HCT116 (cell line): ENCODE data around the gene RNF220. TPM values are rescaled to one million over a fixed set of nuclear protein-coding genes. Genes with fewer than 3 reads are reported as not detected.

Source experiments
- ATAC-seq: fragments of 200-7000 bp; cut with Tn5 transposase; 2 replicates; pipeline ENCODE4 v1.9.1; 2020; ENCODE audit warnings: mild to moderate bottlenecking, moderate library complexity
- BruUV-seq: library from RNA; stranded (reverse); fragments of 400-500 nt; replicated peaks from 2 replicates; lab custom pipeline; 2021; lab: Mats Ljungman, UMichigan
- CTCF ChIA-PET: fragments of 300-600 bp; sonication (Branson Sonifier 250); formaldehyde crosslinking; loops from one replicate; lab custom pipeline; 2021; ENCODE audit warnings: antibody characterized with exemption; lab: Charles Lee
- POLR2A ChIA-PET: fragments of 300-600, 350-600 bp; sonication (Branson Sonifier 250); formaldehyde crosslinking; loops from one replicate; lab custom pipeline; 2021; ENCODE audit warnings: antibody characterized with exemption; lab: Charles Lee
- RAD21 ChIA-PET, 2 experiments: fragments of 300-600 bp; sonication (Branson Sonifier 250); formaldehyde crosslinking; loops; one replicate each; lab custom pipeline; 2023; ENCODE audit warnings: low total read pairs in 2 of 2; ENCODE audit not compliant: uncharacterized antibody in 2 of 2, unreplicated experiment in 2 of 2, low non-redundant PET in 1 of 2; lab: Charles Lee
- DNase-seq: peaks from one replicate; pipeline ENCODE4 v3.0.0-alpha.2; 2010; ENCODE audit warnings: low read depth, low spot score
- H2AFZ ChIP-seq: fragments of 200-600 bp; shearing (Covaris generic), sonication (generic); 2 replicates; pipeline ENCODE4 v1.6.1; 2017; ENCODE audit warnings: low read depth, mixed run types, mixed read lengths, antibody characterized with exemption, low read length; ENCODE audit not compliant: poor library complexity, severe bottlenecking
- H3K27ac ChIP-seq: 2 replicates; pipeline ENCODE4 v1.5.1; 2012; ENCODE audit warnings: low read depth, low read length
- H3K27me3 ChIP-seq: fragments of 200-600 bp; sonication (generic); 2 replicates; pipeline ENCODE4 v1.6.1; 2016; ENCODE audit warnings: mixed run types, low read length, mixed read lengths; ENCODE audit not compliant: insufficient read depth
- H3K36me3 ChIP-seq, 2 experiments: fragments of 200-500 bp in 1 of 2; fragments of 200-600 bp in 1 of 2; sonication (Bioruptor generic) in 1 of 2; sonication (generic) in 1 of 2; 2 replicates each; pipeline versions ENCODE4 v1.5.1 to v1.6.1; 2014 to 2016; ENCODE audit warnings: low read length in 2 of 2, inconsistent platforms in 1 of 2, mixed read lengths in 1 of 2, mixed run types in 1 of 2; ENCODE audit not compliant: insufficient read depth in 2 of 2, control insufficient read depth in 1 of 2
- H3K4me1 ChIP-seq, 2 experiments: fragments of 200-600 bp in 1 of 2; sonication (generic) in 1 of 2; 2 replicates each; pipeline versions ENCODE4 v1.5.1 to v1.6.1; 2012 to 2017; ENCODE audit warnings: low read length in 2 of 2, inconsistent platforms in 1 of 2, mild to moderate bottlenecking in 1 of 2, mixed read lengths in 1 of 2, mixed run types in 1 of 2, moderate library complexity in 1 of 2; ENCODE audit not compliant: insufficient read depth in 2 of 2, control insufficient read depth in 1 of 2
- H3K4me2 ChIP-seq: fragments of 200-600 bp; sonication (generic); 2 replicates; pipeline ENCODE4 v1.6.1; 2017; ENCODE audit warnings: mixed run types, low read length, mixed read lengths
- H3K4me3 ChIP-seq, 2 experiments: fragments of 200-600 bp in 1 of 2; sonication (generic) in 1 of 2; replicated peaks in 1 of 2; 2 replicates each; pipeline ENCODE4 v1.5.1; 2011 to 2016; ENCODE audit warnings: low read length in 2 of 2, control low read depth in 1 of 2, low read depth in 1 of 2, mild to moderate bottlenecking in 1 of 2, mixed read lengths in 1 of 2, mixed run types in 1 of 2
- H3K79me2 ChIP-seq: fragments of 200-600 bp; sonication (generic); 2 replicates; pipeline ENCODE4 v1.6.1; 2017; ENCODE audit warnings: mild to moderate bottlenecking, mixed run types, low read length, moderate library complexity, mixed read lengths; ENCODE audit not compliant: insufficient read depth
- H3K9ac ChIP-seq: fragments of 200-600 bp; sonication (generic); 2 replicates; pipeline ENCODE4 v1.6.1; 2016; ENCODE audit warnings: low read length, mixed read lengths
- H3K9me2 ChIP-seq: fragments of 200-600 bp; sonication (generic), shearing (Covaris generic); 2 replicates; pipeline ENCODE4 v1.6.1; 2017; ENCODE audit warnings: mixed run types, mild to moderate bottlenecking, moderate library complexity; ENCODE audit not compliant: insufficient read depth
- H3K9me3 ChIP-seq, 2 experiments: fragments of 200-500 bp in 1 of 2; fragments of 200-600 bp in 1 of 2; sonication (Bioruptor generic) in 1 of 2; sonication (generic) in 1 of 2; 2 replicates each; pipeline ENCODE4 v1.6.1; 2014 to 2017; ENCODE audit warnings: low read length in 2 of 2, mixed read lengths in 2 of 2, inconsistent platforms in 1 of 2, low read depth in 1 of 2, mild to moderate bottlenecking in 1 of 2, mixed run types in 1 of 2, moderate library complexity in 1 of 2; ENCODE audit not compliant: control insufficient read depth in 1 of 2, insufficient read depth in 1 of 2
- H4K20me1 ChIP-seq: fragments of 200-600 bp; sonication (generic), shearing (Covaris generic); 2 replicates; pipeline ENCODE4 v1.6.1; 2017; ENCODE audit warnings: mixed run types, mild to moderate bottlenecking, moderate library complexity; ENCODE audit not compliant: insufficient read depth
- ATF3 ChIP-seq: IDR thresholded peaks from 2 replicates; pipeline ENCODE4 v1.6.1; 2012
- CBX3 ChIP-seq: IDR thresholded peaks from 2 replicates; pipeline ENCODE4 v1.6.1; 2012; ENCODE audit warnings: low read depth
- EGR1 ChIP-seq: IDR thresholded peaks from 2 replicates; pipeline ENCODE4 v1.6.1; 2012; ENCODE audit warnings: low read depth
- FOSL1 ChIP-seq: IDR thresholded peaks from 2 replicates; pipeline ENCODE4 v1.6.1; 2012; ENCODE audit warnings: low read depth
- MAX ChIP-seq: IDR thresholded peaks from 2 replicates; pipeline ENCODE4 v1.6.1; 2012
- POLR2AphosphoS5 ChIP-seq: IDR thresholded peaks from 2 replicates; pipeline ENCODE4 v1.6.1; 2011; ENCODE audit warnings: mild to moderate bottlenecking, low read depth, low read length, moderate library complexity
- RAD21 ChIP-seq: IDR thresholded peaks from 2 replicates; pipeline ENCODE4 v1.6.1; 2012; ENCODE audit warnings: low read depth, mild to moderate bottlenecking
- REST ChIP-seq: IDR thresholded peaks from 2 replicates; pipeline ENCODE4 v1.6.1; 2012; ENCODE audit warnings: low read depth
- SIN3A ChIP-seq: IDR thresholded peaks from 2 replicates; pipeline ENCODE4 v1.6.1; 2012; ENCODE audit warnings: low read depth
- SP1 ChIP-seq: IDR thresholded peaks from 2 replicates; pipeline ENCODE4 v1.6.1; 2012; ENCODE audit warnings: low read depth
- TCF7L2 ChIP-seq: IDR thresholded peaks from 2 replicates; pipeline ENCODE4 v1.7.0; 2011; ENCODE audit warnings: borderline replicate concordance, inconsistent platforms; ENCODE audit not compliant: insufficient read depth, insufficient read length; ENCODE audit errors: extremely low read depth
- YY1 ChIP-seq: IDR thresholded peaks from 2 replicates; pipeline ENCODE4 v1.6.1; 2011; ENCODE audit warnings: low read length, low read depth, moderate library complexity, mild to moderate bottlenecking; ENCODE audit not compliant: insufficient replicate concordance; ENCODE audit errors: extremely low read depth
- ZFX ChIP-seq: fragments of 450-650 bp; IDR thresholded peaks from 2 replicates; pipeline ENCODE4 v1.6.1; 2017
- ZNF274 ChIP-seq: fragments of 200-500 bp; sonication (Bioruptor generic); IDR thresholded peaks from 2 replicates; pipeline ENCODE4 v1.6.1; 2014; ENCODE audit warnings: mild to moderate bottlenecking, low read depth, low read length, inconsistent platforms
- intact Hi-C: fragments of 100-400 bp; cut with micrococcal nuclease; formaldehyde crosslinking; loops from 2 replicates; pipeline ENCODE4 v1.10.0; 2022
- total RNA-seq: library from RNA; stranded (reverse); gene quantifications from one replicate; pipeline ENCODE4 v1.2.1, GENCODE V29; 2021; ENCODE audit not compliant: unreplicated experiment

The RNF220 gene
- total RNA-seq, 1 experiment from 2014 or later, result 84.5 TPM

- POLR2A ChIA-PET, result no interaction called here
- H3K4me2 ChIP-seq, result no peak overlapping the region
- no peaks in the 10 kb centered on the region for H3K36me3 ChIP-seq
- H3K9me3 ChIP-seq, result no peaks in the 10 kb centered on the region
- no peaks in the 10 kb centered on the region for H3K9me2 ChIP-seq
- no peak overlapping the region for H3K9ac ChIP-seq
- no peak overlapping the region for H3K4me3 ChIP-seq
- no peak for TF ChIP-seq ZFX
- TF ChIP-seq YY1, result no peak
- no peak for TF ChIP-seq CBX3
- no peak for TF ChIP-seq POLR2AphosphoS5
- TF ChIP-seq ATF3, result no peak
- TF ChIP-seq RAD21, result no peak
- no peak for TF ChIP-seq ZNF274
- TF ChIP-seq MAX, result no peak
- ATAC-seq, result no peak
- no peak overlapping the region for H3K27ac ChIP-seq
- intact Hi-C loops, result no loop called here
- H3K79me2 ChIP-seq, result no peaks in the 10 kb centered on the region
- no peaks in the 10 kb centered on the region for H3K27me3 ChIP-seq
- RAD21 ChIA-PET, result no interaction called here
- no peaks in the 10 kb centered on the region; a peak in 1 of 4 replicates for H3K4me1 ChIP-seq
- no peak for DNase-seq
- no peaks in the 10 kb centered on the region for H4K20me1 ChIP-seq
- no TSS peak for BruUV-seq
- CTCF ChIA-PET, result no interaction called here
- H2AFZ ChIP-seq, result no peak overlapping the region
Observed at GRCh38 chr1:44625348-44625747, 220.3 kb downstream of the RNF220 start.

- no peak for DNase-seq
- intact Hi-C loops, result no loop called here
- CTCF ChIA-PET, result no interaction called here
- TF ChIP-seq ZNF274 (no peak), POLR2AphosphoS5 (no peak), ZFX (no peak), REST (no peak), CBX3 (no peak), EGR1 (no peak), YY1 (no peak), TCF7L2 (no peak), SIN3A (no peak), ATF3 (no peak), FOSL1 (no peak), MAX (no peak), SP1 (no peak)
Observed at GRCh38 chr1:44628962-44629756, 224.1 kb downstream of the RNF220 start.

More at GRCh38 chr1:44628962-44629756, 224.1 kb downstream of the RNF220 start:
- H3K36me3 ChIP-seq, result peaks cover 0 to 11% of the 10 kb centered on the region in 2 experiments; a peak in 1 of 4 replicates
- ChIA-PET POLR2A (interaction anchor here (0.7 kb wide), 1 partner anchor 521 kb away, joined by 3 read pairs; no protein-coding TSS in a partner anchor), RAD21 (interaction anchor here in 1 of 2 experiments (1.4 kb wide), 1 partner anchor 251 kb away, joined by 3 read pairs; no protein-coding TSS in a partner anchor)
- no peak overlapping the region for H3K4me2 ChIP-seq
- H3K9me2 ChIP-seq, result 0 out of 2 replicates have a peak, but pooled peaks cover 2% of the 10 kb centered on the region
- H3K79me2 ChIP-seq, result peaks cover 18% of the 10 kb centered on the region
- peaks cover 5 to 22% of the 10 kb centered on the region in 2 experiments; a peak in 3 of 4 replicates for H3K4me1 ChIP-seq
- no peak overlapping the region for H3K27ac ChIP-seq
- no peak for ATAC-seq
- H2AFZ ChIP-seq, result no peak overlapping the region
- no peaks in the 10 kb centered on the region for H3K9me3 ChIP-seq
- H3K27me3 ChIP-seq, result no peaks in the 10 kb centered on the region
- H3K9ac ChIP-seq, result no peak overlapping the region
- no TSS peak for BruUV-seq
- no peak overlapping the region for H3K4me3 ChIP-seq
- no peaks in the 10 kb centered on the region for H4K20me1 ChIP-seq
